Panc1 (cell line): ENCODE data around the gene ARFGEF3. TPM values are rescaled to one million over a fixed set of nuclear protein-coding genes. Genes with fewer than 3 reads are reported as not detected.

Experiments used
- ATAC-seq: fragments of 200-7000 bp; cut with Tn5 transposase; 2 replicates; pipeline ENCODE4 v1.9.1; 2020; ENCODE audit warnings: mild to moderate bottlenecking, moderate library complexity
- BruUV-seq: library from RNA; stranded (reverse); fragments of 400-500 nt; replicated peaks from 2 replicates; lab custom pipeline; 2021; lab: Mats Ljungman, UMichigan
- CTCF ChIA-PET: fragments of 300-600 bp; sonication (Branson Sonifier 250); formaldehyde crosslinking; loops from one replicate; lab custom pipeline; 2022; ENCODE audit warnings: antibody characterized with exemption; lab: Charles Lee
- POLR2A ChIA-PET: fragments of 300-600 bp; sonication (Branson Sonifier 250); formaldehyde crosslinking; loops from one replicate; lab custom pipeline; 2022; ENCODE audit warnings: antibody characterized with exemption; lab: Charles Lee
- DNase-seq: peaks from one replicate; pipeline ENCODE4 v3.0.0-alpha.2; 2010; ENCODE audit warnings: low read depth, low spot score
- H3K27ac ChIP-seq: 2 replicates; pipeline ENCODE4 v1.5.1; 2011; ENCODE audit warnings: mild to moderate bottlenecking, low read length, inconsistent platforms
- H3K27me3 ChIP-seq: fragments of 200-500 bp; sonication (Bioruptor generic); 2 replicates; pipeline ENCODE4 v1.6.0; 2014; ENCODE audit warnings: low read length, inconsistent platforms; ENCODE audit not compliant: control insufficient read depth, insufficient read depth
- H3K36me3 ChIP-seq: fragments of 200-500 bp; sonication (Bioruptor generic); 2 replicates; pipeline ENCODE4 v1.5.1; 2014; ENCODE audit warnings: inconsistent platforms, mild to moderate bottlenecking, low read length, moderate library complexity; ENCODE audit not compliant: control insufficient read depth, insufficient read depth
- H3K4me1 ChIP-seq: 2 replicates; pipeline ENCODE4 v1.5.1; 2011; ENCODE audit warnings: inconsistent platforms, mild to moderate bottlenecking, low read length, moderate library complexity; ENCODE audit not compliant: control insufficient read depth, insufficient read depth
- H3K4me3 ChIP-seq, 2 experiments: 2 replicates each; pipeline ENCODE4 v1.5.1; 2011 to 2012; ENCODE audit warnings: low read depth in 2 of 2, low read length in 2 of 2, mild to moderate bottlenecking in 2 of 2, inconsistent platforms in 1 of 2, moderate library complexity in 1 of 2
- H3K9me3 ChIP-seq: fragments of 200-500 bp; sonication (Bioruptor generic); 2 replicates; pipeline ENCODE4 v1.5.1; 2014; ENCODE audit warnings: low read depth, mild to moderate bottlenecking, inconsistent platforms, low read length, moderate library complexity; ENCODE audit not compliant: control insufficient read depth, insufficient read depth
- POLR2AphosphoS5 ChIP-seq: IDR thresholded peaks from 2 replicates; pipeline ENCODE4 v1.6.1; 2012; ENCODE audit warnings: mild to moderate bottlenecking, low read depth, low read length, moderate library complexity
- REST ChIP-seq, 2 experiments: IDR thresholded peaks; 2 replicates each; pipeline ENCODE4 v1.6.1; 2011 to 2012; ENCODE audit warnings: low read depth in 2 of 2, control low read depth in 1 of 2, low read length in 1 of 2, mild to moderate bottlenecking in 1 of 2, moderate library complexity in 1 of 2; ENCODE audit not compliant: insufficient read depth in 1 of 2
- SIN3A ChIP-seq: IDR thresholded peaks from 2 replicates; pipeline ENCODE4 v1.6.1; 2012; ENCODE audit warnings: low read depth, mild to moderate bottlenecking, low read length, moderate library complexity, borderline replicate concordance; ENCODE audit not compliant: insufficient read depth
- TCF7L2 ChIP-seq: IDR thresholded peaks from 2 replicates; pipeline ENCODE4 v1.6.1; 2011; ENCODE audit warnings: mild to moderate bottlenecking, low read depth, low read length, inconsistent platforms
- in situ Hi-C: cut with HindIII; loops from 2 replicates; pipeline ENCODE4 v1.10.0; 2016; ENCODE audit warnings: low sequenced_read_pairs, low pct_unique_long_range_greater_than_20kb
- intact Hi-C: fragments of 100-400 bp; cut with micrococcal nuclease; formaldehyde crosslinking; loops from one replicate; pipeline ENCODE4 v1.10.0; 2022; ENCODE audit not compliant: unreplicated experiment
- total RNA-seq: library from RNA; stranded (reverse); gene quantifications from one replicate; pipeline ENCODE4 v1.2.1, GENCODE V29; 2021; ENCODE audit not compliant: unreplicated experiment
- TF ChIP-seq, protein P1 (sequence below): fragments of 450-650 bp; IDR thresholded peaks from 2 replicates; pipeline ENCODE4 v1.5.1; 2017; ENCODE audit warnings: mild to moderate bottlenecking

Gene ARFGEF3
- total RNA-seq, 1 experiment from 2014 or later, result 1.5 TPM

DNA sequence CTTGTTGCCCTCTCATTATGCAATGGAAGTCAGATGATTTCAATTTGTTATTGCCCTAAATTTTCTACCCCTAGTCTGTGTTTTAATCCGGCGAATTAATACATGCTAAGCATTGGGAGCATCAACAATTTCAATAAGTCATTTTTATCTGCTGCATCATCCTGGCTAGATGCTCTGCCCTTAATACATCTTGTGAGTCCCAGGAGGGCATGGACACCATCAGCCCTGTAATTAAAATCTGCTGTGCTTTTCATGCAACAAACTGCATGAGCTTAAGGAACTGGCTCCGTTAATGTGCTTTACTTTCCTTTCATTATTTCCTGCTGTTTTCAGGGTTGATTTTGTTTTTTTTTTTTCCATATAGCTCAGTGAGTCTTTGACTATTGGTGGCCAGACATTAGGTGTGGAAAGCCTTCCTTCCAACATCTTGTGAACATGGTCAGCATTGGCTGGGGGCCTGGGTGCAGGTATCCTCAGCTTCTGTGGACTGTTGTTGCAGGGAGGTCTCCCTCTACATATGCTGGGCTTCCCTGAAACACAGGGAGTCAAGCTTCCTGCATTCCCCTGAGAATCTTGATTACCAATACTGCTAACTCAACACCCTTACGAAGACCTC lies 65.1 kb downstream of the ARFGEF3 start:
- DNase-seq (no peak), ATAC-seq (no peak)
- peaks cover 6% of the 10 kb centered on the region; the same call in 1 of the 2 replicates for H3K4me1 ChIP-seq
- no peaks in the 10 kb centered on the region for H3K36me3 ChIP-seq
- no peak for TF ChIP-seq REST (IDR thresholded peaks at IDR 0.05; ENCODE audit: insufficient read depth in 1 of 2, low read depth in 2 of 2, low read length in 1 of 2)
- TF ChIP-seq SIN3A, result no peak
- no peak for TF ChIP-seq POLR2AphosphoS5
- TF ChIP-seq, protein P1, sequence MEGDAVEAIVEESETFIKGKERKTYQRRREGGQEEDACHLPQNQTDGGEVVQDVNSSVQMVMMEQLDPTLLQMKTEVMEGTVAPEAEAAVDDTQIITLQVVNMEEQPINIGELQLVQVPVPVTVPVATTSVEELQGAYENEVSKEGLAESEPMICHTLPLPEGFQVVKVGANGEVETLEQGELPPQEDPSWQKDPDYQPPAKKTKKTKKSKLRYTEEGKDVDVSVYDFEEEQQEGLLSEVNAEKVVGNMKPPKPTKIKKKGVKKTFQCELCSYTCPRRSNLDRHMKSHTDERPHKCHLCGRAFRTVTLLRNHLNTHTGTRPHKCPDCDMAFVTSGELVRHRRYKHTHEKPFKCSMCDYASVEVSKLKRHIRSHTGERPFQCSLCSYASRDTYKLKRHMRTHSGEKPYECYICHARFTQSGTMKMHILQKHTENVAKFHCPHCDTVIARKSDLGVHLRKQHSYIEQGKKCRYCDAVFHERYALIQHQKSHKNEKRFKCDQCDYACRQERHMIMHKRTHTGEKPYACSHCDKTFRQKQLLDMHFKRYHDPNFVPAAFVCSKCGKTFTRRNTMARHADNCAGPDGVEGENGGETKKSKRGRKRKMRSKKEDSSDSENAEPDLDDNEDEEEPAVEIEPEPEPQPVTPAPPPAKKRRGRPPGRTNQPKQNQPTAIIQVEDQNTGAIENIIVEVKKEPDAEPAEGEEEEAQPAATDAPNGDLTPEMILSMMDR, result no peak
- TF ChIP-seq TCF7L2, result no peak
- in situ Hi-C loops, result no loop called here
- CTCF ChIA-PET, result interaction anchor here (0.7 kb wide), 1 partner anchor 797 kb away, joined by 6 read pairs; no protein-coding TSS in a partner anchor
- no peak overlapping the region for H3K27ac ChIP-seq
- H3K9me3 ChIP-seq, result no peaks in the 10 kb centered on the region
- BruUV-seq, result no TSS peak
- POLR2A ChIA-PET, result interaction anchor here (0.7 kb wide), 1 partner anchor 47 kb away, joined by 3 read pairs; no protein-coding TSS in a partner anchor
- H3K4me3 ChIP-seq, result no peak overlapping the region
- intact Hi-C loops, result no loop called here
- H3K27me3 ChIP-seq, result no peaks in the 10 kb centered on the region

DNA sequence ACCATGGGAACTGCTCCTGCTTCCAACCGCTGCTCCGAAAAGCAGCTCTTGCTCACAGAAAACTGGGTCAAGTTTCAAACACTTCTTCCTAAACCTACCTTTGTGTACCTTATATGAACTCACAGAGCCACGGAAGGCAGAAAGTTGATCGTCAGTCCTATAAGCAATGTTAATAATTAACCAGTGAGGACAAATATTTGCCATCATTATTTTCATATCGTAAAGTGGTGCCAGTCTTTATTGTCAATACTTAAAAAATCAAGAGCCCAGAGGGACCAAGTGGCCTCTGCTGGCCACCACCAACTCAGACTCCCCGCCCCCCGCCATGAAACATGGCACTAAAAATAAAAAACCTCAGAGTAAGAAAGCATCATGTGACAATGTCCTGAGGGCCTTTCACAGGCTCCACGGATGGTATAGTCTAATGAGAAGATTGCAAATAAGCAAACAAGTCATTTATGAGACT lies 65.6 kb downstream of the ARFGEF3 start:
- no TSS peak for BruUV-seq
- POLR2A ChIA-PET, result no interaction called here
- intact Hi-C loops (no loop called here), in situ Hi-C loops (no loop called here)
- TF ChIP-seq POLR2AphosphoS5 (no peak), SIN3A (no peak), TCF7L2 (no peak), REST (IDR thresholded peaks at IDR 0.05; ENCODE audit: insufficient read depth in 1 of 2, low read depth in 2 of 2, low read length in 1 of 2) (no peak)
- TF ChIP-seq, protein P1, result no peak
- no peaks in the 10 kb centered on the region for H3K27me3 ChIP-seq
- H3K4me3 ChIP-seq, result no peak overlapping the region
- DNase-seq (no peak), ATAC-seq (no peak)
- H3K4me1 ChIP-seq, result peaks cover 6% of the 10 kb centered on the region; the same call in 1 of the 2 replicates
- H3K36me3 ChIP-seq, result no peaks in the 10 kb centered on the region
- CTCF ChIA-PET, result interaction anchor here (0.7 kb wide), 1 partner anchor 798 kb away, joined by 6 read pairs; no protein-coding TSS in a partner anchor
- no peaks in the 10 kb centered on the region for H3K9me3 ChIP-seq
- no peak overlapping the region for H3K27ac ChIP-seq
